Measurements from ENCODE around the gene IL25.
A peak's percentile ranks its signal among the peaks of the same experiment; 100 is the strongest.
"Not testable (repeated sequence)": the region's sequence is repeated elsewhere in the genome, so short reads cannot be mapped to it uniquely, and the experiment has no call there.

IL25 gene

DNA sequence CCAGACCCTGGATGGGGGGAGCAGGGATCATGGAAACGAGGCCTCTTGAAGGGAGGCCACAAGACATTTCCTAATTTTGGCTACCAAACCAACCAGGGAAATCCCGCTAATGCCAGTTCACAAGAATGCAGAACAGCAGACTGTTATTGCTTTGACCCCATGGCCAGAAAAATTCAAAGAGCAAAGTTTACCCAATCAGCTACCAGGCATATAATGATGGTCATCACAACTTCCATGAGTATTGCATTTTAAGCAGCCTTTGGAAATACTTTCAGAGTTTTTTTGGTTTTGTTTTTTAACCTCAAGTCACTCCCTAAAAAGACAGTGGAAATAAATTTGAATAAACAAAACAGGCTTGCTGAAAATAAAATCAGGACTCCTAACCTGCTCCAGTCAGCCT, at the start of gene IL25:
Gene IL25 (plus strand): TSS at position 301 of the 400 bp plus-strand sequence.
- no peak for DNase-seq

DNA sequence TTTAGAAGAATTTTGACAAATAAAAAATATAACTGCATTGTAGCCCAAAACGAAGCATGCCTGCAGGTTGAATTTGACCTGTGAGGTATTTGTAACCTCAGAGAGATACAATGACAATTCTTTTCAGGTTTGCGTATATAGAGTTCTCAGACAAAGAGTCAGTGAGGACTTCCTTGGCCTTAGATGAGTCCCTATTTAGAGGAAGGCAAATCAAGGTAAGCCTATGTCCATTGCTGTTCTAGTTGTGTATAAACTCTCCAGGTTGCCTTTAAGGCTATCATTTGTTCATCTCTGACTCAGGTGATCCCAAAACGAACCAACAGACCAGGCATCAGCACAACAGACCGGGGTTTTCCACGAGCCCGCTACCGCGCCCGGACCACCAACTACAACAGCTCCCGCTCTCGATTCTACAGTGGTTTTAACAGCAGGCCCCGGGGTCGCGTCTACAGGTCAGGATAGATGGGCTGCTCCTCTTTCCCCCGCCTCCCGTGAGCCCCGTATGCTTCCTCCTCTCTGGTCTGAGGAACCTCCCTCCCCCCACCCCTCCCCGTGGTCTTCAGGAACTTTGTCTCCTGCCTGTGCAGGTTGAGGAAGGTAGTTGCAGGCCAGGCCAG, 48.7 kb upstream of the IL25 start:
- no peak for DNase-seq

GRCh38 chr14:23324455-23324846, 48.2 kb upstream of the IL25 start:
- no peak for DNase-seq

- DNase-seq: no peak
These were observed 47.6 kb upstream of the IL25 start for GRCh38 chr14:23324993-23325392.

GRCh38 chr14:23325746-23326145, 46.9 kb upstream of the IL25 start:
- DNase-seq: not testable (repeated sequence)

DNA sequence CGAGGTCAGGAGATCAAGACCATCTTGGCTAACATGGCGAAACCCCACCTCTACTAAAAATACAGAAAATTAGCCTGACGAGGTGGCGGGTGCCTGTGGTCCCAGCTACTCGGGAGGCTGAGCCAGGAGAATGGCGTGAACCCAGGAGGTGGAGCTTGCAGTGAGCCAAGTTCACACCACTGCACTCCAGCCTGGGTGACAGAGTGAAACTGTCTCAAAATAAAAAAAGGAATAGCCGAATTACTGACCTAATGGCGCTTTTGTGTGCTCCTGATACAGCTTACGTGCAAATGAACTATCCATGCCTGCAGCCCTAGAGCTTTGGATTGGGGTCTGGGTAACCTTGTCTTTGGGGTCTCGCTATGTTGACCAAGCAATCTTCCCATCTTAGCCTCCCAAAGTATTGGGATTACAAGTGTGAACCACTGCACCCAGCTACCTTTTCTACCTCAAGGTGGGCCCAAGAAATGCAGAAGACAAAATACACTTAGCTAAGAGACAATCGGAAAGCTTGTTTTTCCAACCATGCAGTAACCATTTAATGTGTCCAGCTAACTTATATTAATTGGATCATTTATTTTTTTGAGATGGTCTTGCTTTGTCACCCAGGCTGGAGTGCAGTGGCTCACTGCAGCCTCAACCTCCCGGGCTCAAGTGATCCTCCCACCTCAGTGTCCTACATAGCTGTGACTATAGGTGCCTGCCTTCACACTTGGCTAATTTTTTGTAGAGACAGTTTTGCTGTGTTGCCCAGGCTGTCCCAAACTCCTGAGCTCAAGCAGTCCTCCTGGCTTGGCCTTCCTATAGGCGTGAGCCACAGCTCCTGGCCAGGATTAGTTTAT, 45.9 kb upstream of the IL25 start:
- DNase-seq: no peak

DNA sequence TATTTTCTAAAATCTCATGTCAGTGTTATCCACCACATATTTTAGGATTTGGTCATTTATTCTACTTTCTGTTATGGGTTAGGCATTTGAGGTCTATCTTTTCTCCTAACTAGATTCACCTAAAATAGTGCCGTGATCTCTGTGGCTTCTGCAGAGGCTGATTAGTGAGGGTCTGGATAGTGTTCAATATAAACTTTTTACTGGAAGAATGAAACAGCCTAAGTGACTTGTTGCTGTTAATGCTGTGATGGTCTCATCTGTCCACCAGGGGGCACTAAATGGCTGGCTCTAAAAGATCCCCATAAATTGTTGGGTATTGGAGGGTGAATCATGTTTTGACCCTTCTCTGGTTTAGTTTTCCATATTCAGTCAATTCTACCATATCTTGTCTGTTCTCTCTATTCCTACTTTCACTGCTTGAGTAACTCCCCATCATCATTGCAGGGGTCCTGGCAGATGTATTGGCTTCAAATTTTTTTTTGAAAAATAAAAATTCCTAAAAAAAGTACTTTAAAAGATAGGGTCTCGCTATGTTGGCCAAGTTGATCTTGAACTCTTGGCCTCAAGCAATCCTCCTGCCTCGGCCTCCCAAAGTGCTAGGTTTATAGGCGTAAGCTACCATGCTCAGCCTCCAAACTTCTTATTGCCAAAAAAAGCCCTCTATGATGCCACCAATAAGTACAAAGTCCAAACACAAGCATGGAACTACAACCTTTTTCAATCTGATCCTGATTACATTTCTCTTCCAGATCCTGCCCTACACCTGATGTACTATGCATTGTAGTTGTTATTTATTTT, 44.5 kb upstream of the IL25 start:
- peak; percentile 50 for DNase-seq

GRCh38 chr14:23335623-23336022, 37.0 kb upstream of the IL25 start:
- DNase-seq: no peak

GRCh38 chr14:23339506-23340268, 32.9 kb upstream of the IL25 start:
- DNase-seq: no peak

- no peak for DNase-seq
These were observed 28.1 kb upstream of the IL25 start for GRCh38 chr14:23344481-23344880.

DNA sequence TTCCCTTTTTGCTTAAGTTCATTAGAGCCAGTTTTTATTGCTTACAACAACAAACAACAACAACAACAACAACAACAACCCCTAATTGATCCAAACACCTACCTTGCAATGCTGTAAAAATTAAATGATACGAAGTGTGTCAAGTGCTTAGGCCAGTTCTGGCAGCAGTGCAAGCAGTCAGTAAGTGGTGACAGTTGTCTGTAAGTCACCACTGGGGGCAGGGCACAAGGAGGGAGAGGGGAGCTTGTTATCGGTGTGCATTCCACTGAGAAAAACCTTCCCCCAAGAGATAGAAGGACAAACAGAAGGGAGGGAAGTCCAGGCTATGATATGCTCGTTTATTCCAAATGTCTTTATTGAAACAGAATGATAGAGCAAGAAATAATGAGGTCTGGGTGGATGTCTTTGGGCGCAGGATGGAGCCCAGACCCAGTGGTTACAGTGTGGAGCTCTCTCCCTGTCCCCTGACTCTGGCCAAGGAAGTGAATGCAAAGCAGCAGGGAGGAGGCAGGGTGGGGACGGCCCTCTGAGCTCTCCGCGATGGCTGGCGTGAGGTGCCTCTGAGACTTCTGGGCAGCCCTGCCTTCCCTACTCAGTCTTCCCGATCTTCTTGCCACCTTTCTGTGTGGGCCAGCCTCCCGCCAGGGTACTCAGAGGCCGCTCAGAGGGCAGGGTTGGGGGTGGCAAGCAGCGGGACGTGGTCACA, 26.5 kb upstream of the IL25 start:
- no peak for DNase-seq

DNA sequence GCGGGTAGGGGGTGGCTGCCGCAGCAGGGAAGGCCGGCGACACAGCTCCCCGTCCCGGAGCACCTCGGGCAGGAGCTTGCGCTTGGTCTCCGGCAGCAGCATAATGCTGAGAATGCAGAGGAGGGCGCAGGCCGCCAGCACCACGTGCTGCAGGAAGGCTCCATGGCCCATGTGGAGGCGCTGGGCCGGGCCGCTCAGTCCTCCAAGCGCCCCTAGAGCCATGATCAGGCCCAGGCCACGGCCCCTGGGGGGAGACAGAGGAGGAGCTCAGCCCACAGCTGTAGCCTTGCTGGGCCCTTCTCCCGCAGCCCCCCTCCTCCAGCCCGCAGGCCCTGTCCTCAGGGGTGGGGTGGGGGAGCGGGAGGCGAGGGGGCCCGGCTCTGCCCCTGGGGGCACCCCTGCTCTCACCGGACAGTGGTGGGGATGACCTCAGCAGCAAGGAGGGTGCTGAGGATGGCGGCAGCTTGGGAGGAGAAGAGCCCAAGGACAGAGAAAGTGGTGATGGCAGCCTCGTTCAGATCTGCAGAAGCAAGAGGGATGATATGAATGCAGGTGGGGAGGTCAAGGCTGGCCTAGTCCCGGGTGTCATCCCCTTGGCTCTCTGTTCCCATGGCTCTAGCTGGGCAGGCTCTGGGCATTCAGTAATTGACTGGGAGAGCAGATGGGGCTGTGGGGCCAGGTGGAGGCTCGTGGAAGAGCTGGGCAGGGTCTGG, 25.8 kb upstream of the IL25 start:
- DNase-seq: no peak

GRCh38 chr14:23347406-23348296, 25.0 kb upstream of the IL25 start:
- no peak for DNase-seq

GRCh38 chr14:23348297-23348655, 24.3 kb upstream of the IL25 start:
- no peak for DNase-seq

DNA sequence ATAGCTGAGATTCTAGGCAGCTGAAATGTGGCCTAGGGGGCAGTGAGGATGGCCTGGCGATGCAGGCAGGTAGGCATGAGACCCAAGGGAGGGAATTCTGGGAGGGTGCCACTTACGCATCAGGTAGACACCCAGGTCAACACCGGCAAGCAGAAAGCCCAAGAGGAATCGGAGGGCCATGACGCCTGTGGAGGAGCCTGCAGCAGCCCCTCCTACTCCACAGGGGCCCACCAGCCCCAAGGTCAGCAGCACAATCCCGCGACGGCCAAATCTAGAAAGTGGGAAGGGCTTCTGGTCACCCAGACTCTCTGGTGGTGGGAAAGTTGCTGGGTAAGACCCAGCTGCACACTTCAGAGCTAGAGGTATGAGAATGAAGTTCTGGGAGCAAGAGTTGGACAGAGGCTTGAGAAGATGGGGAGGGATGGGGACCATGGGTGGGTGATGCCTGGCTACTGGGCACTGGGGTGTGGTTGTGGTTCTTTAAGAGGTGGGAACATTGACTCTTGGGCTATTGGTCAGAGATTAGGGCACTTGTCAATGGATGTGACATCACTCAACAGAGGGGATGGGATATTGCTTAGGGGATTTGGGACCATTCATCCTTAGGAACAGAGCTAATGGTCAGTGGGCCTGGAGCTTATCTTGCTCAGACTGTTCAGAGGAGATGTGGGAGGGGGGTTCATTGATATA, 23.3 kb upstream of the IL25 start:
- no peak for DNase-seq

- DNase-seq: no peak
These were observed 20.7 kb upstream of the IL25 start for GRCh38 chr14:23351681-23352505.

DNA sequence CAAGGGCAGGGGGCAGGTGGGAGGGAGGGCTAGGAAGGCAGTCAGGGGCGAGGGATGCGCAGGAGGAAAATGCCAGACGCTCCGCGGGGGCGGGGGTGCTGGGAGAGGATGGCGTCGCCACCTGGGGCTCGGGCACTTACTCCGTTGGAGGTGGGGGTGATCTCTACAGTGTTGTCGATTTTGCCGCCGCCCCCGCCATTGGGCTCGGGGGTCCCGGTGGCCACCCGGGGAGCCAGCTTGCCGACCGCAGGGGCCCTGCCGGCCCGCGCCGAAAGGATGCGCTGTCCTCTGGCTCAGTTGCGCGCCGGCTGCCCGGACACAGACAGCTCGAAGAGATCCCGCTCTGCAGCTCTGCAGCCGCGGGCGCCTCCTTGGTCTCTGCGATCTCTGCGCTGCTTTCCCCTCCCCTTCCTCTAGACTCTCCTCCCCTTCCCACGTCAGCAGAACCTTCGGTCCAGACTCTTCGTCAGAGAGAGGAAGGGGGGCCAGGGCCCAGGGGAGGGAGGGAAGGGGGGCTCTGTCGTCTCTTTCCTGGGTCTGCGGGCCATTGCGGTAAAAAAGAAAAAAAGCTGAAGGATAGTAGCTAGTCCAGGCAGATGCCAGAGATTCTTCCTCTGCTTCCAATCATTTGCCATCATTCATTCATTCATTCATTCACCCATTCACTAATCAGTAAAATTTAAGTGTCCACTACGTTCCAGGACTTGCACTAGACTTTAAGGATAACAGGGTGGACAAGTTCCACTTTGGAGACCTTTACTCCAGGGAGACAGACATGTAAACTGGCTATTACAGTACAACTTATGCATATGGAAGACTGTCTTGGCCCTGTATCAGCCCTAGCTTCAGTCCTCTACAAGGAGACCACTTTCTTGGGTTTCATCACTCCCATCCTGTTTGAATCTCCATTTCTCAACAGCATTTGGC, 19.8 kb upstream of the IL25 start, which contains the start of gene SLC22A17:
Gene SLC22A17 (minus strand): TSS at position 382 of the 927 bp plus-strand sequence.
- no peak for DNase-seq

GRCh38 chr14:23353433-23353780, 19.2 kb upstream of the IL25 start:
- DNase-seq: no peak
